SK-N-MC (cell line): ENCODE measurements around the gene NOC4L.

Source experiments
- EZH2 ChIP-seq: fragments of 200-600 bp; sonication (generic); IDR thresholded peaks from one replicate; pipeline ENCODE4 v1.6.1; 2017; ENCODE audit warnings: antibody characterized with exemption
- FOXP2 ChIP-seq: optimal IDR thresholded peaks from 2 replicates; pipeline ENCODE3; 2011; ENCODE audit warnings: mild to moderate bottlenecking, moderate library complexity; ENCODE audit not compliant: insufficient read depth; ENCODE audit errors: extremely low read length, control extremely low read depth
- POLR2AphosphoS5 ChIP-seq: IDR thresholded peaks from 2 replicates; pipeline ENCODE4 v1.6.1; 2012; ENCODE audit warnings: mild to moderate bottlenecking, low read depth, low read length, borderline replicate concordance

- TF ChIP-seq POLR2AphosphoS5: no peak
- TF ChIP-seq EZH2: no peak
- no peak for TF ChIP-seq FOXP2
Observed at GRCh38 chr12:132103542-132104308, 40.5 kb upstream of the NOC4L start.
